SU-DHL-6 (cell line): ENCODE results near the gene RCCD1.

Source experiments
- H2AFZ ChIP-seq: fragments of 200-600 bp; sonication (generic); 2 replicates; pipeline ENCODE4 v1.6.1; 2014; ENCODE audit warnings: low read depth, mild to moderate bottlenecking, moderate library complexity, mixed read lengths, antibody characterized with exemption, low read length; ENCODE audit not compliant: severe bottlenecking
- H3F3A ChIP-seq: fragments of 200-600 bp; shearing (Covaris generic); 2 replicates; pipeline ENCODE4 v1.6.0; 2016; ENCODE audit warnings: antibody characterized with exemption, mild to moderate bottlenecking; ENCODE audit not compliant: insufficient read depth
- H3K27ac ChIP-seq: fragments of 200-600 bp; sonication (generic); 2 replicates; pipeline ENCODE4 v1.5.1; 2016; ENCODE audit warnings: low read depth, mild to moderate bottlenecking, low read length, moderate library complexity, mixed read lengths
- H3K27me3 ChIP-seq: fragments of 200-600 bp; sonication (generic), shearing (Covaris generic); 2 replicates; pipeline ENCODE4 v1.6.0; 2014; ENCODE audit warnings: mild to moderate bottlenecking, low read length
- H3K36me3 ChIP-seq: fragments of 200-600 bp; sonication (generic); 2 replicates; pipeline ENCODE4 v1.6.1; 2014; ENCODE audit warnings: mild to moderate bottlenecking, low read length, mixed read lengths
- H3K4me2 ChIP-seq: fragments of 300-600, 200-600 bp; shearing (Covaris generic), sonication (generic); 2 replicates; pipeline ENCODE4 v1.6.0; 2014; ENCODE audit warnings: low read length, low read depth, mild to moderate bottlenecking; ENCODE audit not compliant: poor library complexity, severe bottlenecking
- H3K4me3 ChIP-seq: fragments of 200-600 bp; sonication (generic); 2 replicates; pipeline ENCODE4 v1.5.1; 2014; ENCODE audit warnings: antibody characterized with exemption, low read length, mild to moderate bottlenecking, mixed read lengths; ENCODE audit not compliant: insufficient read depth, poor library complexity, severe bottlenecking
- H3K79me2 ChIP-seq: fragments of 200-600 bp; sonication (generic); 2 replicates; pipeline ENCODE4 v1.6.1; 2014; ENCODE audit warnings: mild to moderate bottlenecking, low read length, moderate library complexity; ENCODE audit not compliant: insufficient read depth
- H3K9ac ChIP-seq: fragments of 200-600 bp; sonication (generic); 2 replicates; pipeline ENCODE4 v1.7.0; 2014; ENCODE audit warnings: mild to moderate bottlenecking, low read length
- H3K9me2 ChIP-seq: fragments of 200-600 bp; sonication (generic); replicated peaks from 2 replicates; pipeline ENCODE4 v1.6.1; 2014; ENCODE audit warnings: low read length; ENCODE audit not compliant: insufficient read depth
- H3K9me3 ChIP-seq: fragments of 200-600 bp; sonication (generic); 2 replicates; pipeline ENCODE4 v1.6.1; 2014; ENCODE audit warnings: low read length, mixed read lengths; ENCODE audit not compliant: insufficient read depth
- H4K20me1 ChIP-seq: fragments of 200-600 bp; sonication (generic); 2 replicates; pipeline ENCODE4 v1.6.1; 2014; ENCODE audit warnings: low read depth, mild to moderate bottlenecking, antibody characterized with exemption, low read length, moderate library complexity, mixed read lengths
- CTCF ChIP-seq: fragments of 200-600 bp; sonication (generic); IDR thresholded peaks from one replicate; pipeline ENCODE4 v1.5.1; 2017; ENCODE audit warnings: antibody characterized with exemption, mild to moderate bottlenecking, low read length, moderate library complexity; ENCODE audit not compliant: insufficient read depth, poor library complexity, severe bottlenecking
- EZH2phosphoT487 ChIP-seq: fragments of 200-600 bp; sonication (generic), shearing (Covaris generic); conservative IDR thresholded peaks from 2 replicates; pipeline ENCODE4 v1.6.1; 2018; ENCODE audit warnings: mild to moderate bottlenecking, antibody characterized with exemption, low read length, moderate library complexity, mixed read lengths

The RCCD1 gene

GRCh38 chr15:90914305-90915080 lies 40.2 kb upstream of the RCCD1 start:
- Histone ChIP-seq H3K4me2 (no peak overlapping the region), H4K20me1 (no peaks in the 10 kb centered on the region), H3K36me3 (no peaks in the 10 kb centered on the region), H3K27me3 (no peaks in the 10 kb centered on the region), H3K4me3 (no peak overlapping the region), H3K79me2 (no peaks in the 10 kb centered on the region), H3K9ac (no peak overlapping the region), H3K27ac (no peak overlapping the region), H3K9me2 (no peaks in the 10 kb centered on the region), H3F3A (no peaks in the 10 kb centered on the region), H2AFZ (no peak overlapping the region), H3K9me3 (no peaks in the 10 kb centered on the region)
- TF ChIP-seq CTCF (no peak), EZH2phosphoT487 (no peak)

- no peak for TF ChIP-seq CTCF
- TF ChIP-seq EZH2phosphoT487, result no peak
- Histone ChIP-seq H3K4me2 (no peak overlapping the region), H3K9me2 (no peaks in the 10 kb centered on the region), H3K36me3 (no peaks in the 10 kb centered on the region), H3K27ac (no peak overlapping the region), H2AFZ (no peak overlapping the region), H3K4me3 (no peak overlapping the region), H3K9me3 (no peaks in the 10 kb centered on the region), H3K79me2 (no peaks in the 10 kb centered on the region), H3K9ac (no peak overlapping the region), H3F3A (no peaks in the 10 kb centered on the region), H4K20me1 (no peaks in the 10 kb centered on the region), H3K27me3 (no peaks in the 10 kb centered on the region)
Measured at GRCh38 chr15:90915216-90915807, 39.4 kb upstream of the RCCD1 start.

- no peaks in the 10 kb centered on the region for H3K27me3 ChIP-seq
- TF ChIP-seq CTCF, result no peak
- TF ChIP-seq EZH2phosphoT487, result no peak
- H3F3A ChIP-seq, result no peaks in the 10 kb centered on the region
- no peaks in the 10 kb centered on the region for H3K36me3 ChIP-seq
- no peak overlapping the region for H2AFZ ChIP-seq
- H3K4me3 ChIP-seq, result no peak overlapping the region
- no peaks in the 10 kb centered on the region for H3K79me2 ChIP-seq
- no peak overlapping the region for H3K27ac ChIP-seq
- H3K9me3 ChIP-seq, result no peaks in the 10 kb centered on the region
- no peaks in the 10 kb centered on the region for H4K20me1 ChIP-seq
- H3K4me2 ChIP-seq, result no peak overlapping the region
- no peaks in the 10 kb centered on the region for H3K9me2 ChIP-seq
- H3K9ac ChIP-seq, result no peak overlapping the region
Measured at GRCh38 chr15:90915808-90916440, 38.8 kb upstream of the RCCD1 start.
